Peyer's patch (tissue), 4 donors: ENCODE results near the gene PALB2. TPM values are rescaled to one million over a fixed set of nuclear protein-coding genes. Genes with fewer than 3 reads are reported as not detected.

Experiments used
- DNase-seq, 3 donors: peaks; one replicate each; pipeline ENCODE4 v3.0.0-alpha.2; 2017 to 2019
- H3K27ac ChIP-seq, 4 donors: fragments of 200-600 bp; sonication (generic); one replicate each; pipeline ENCODE4 v1.5.1; 2016 to 2019
- H3K27me3 ChIP-seq, 2 donors: fragments of 200-600 bp; sonication (generic); one replicate each; pipeline ENCODE4 v1.5.1; 2019
- H3K36me3 ChIP-seq, 3 donors: fragments of 200-600 bp; sonication (generic); one replicate each; pipeline ENCODE4 v1.5.1; 2016 to 2019
- H3K4me1 ChIP-seq, 4 donors: fragments of 200-600 bp; sonication (generic); one replicate each; pipeline ENCODE4 v1.5.1; 2016 to 2019
- H3K4me3 ChIP-seq, 4 donors: fragments of 200-600 bp; sonication (generic); 1 replicate in 3 of 4; 2 replicates in 1 of 4; pipeline ENCODE4 v1.5.1; 2016 to 2019; ENCODE audit warnings: mild to moderate bottlenecking in 1 of 4
- H3K9me3 ChIP-seq, 4 donors: fragments of 200-600 bp; sonication (generic); one replicate each; pipeline ENCODE4 v1.5.1; 2016 to 2019; ENCODE audit warnings: mild to moderate bottlenecking in 1 of 4
- CTCF ChIP-seq, 6 experiments: fragments of 450-650 bp in 4 of 6; fragments of 200-600 bp in 2 of 6; sonication (generic) in 1 of 6; IDR thresholded peaks; one replicate each; pipeline ENCODE4 v1.5.1; 2017 to 2019; ENCODE audit warnings: antibody characterized with exemption in 6 of 6, mild to moderate bottlenecking in 3 of 6, moderate library complexity in 1 of 6
- POLR2A ChIP-seq, 2 donors: fragments of 450-650 bp; IDR thresholded peaks; one replicate each; pipeline ENCODE4 v1.5.1; 2017; ENCODE audit warnings: antibody characterized with exemption in 2 of 2, mild to moderate bottlenecking in 2 of 2, moderate library complexity in 2 of 2
- total RNA-seq, 4 donors: library from RNA; depleted of rRNA; stranded (reverse); fragments of >200 nt; gene quantifications; one replicate each; pipeline ENCODE4 v1.1.0, GENCODE V29; 2016

PALB2 gene
- total RNA-seq, 4 donors from 2014 or later: 15.6 to 27.8 (median 19.3) TPM

- Histone ChIP-seq H3K36me3 (peaks cover 0 to 24% (median 0%) of the 10 kb centered on the region in 3 donors), H3K4me1 (peaks cover 0 to 26% (median 6%) of the 10 kb centered on the region in 4 donors), H3K4me3 (peak overlapping the region in 1 of 4 donors; percentile 80), H3K9me3 (no peaks in the 10 kb centered on the region), H3K27me3 (no peaks in the 10 kb centered on the region), H3K27ac (no peak overlapping the region)
- TF ChIP-seq CTCF (IDR thresholded peaks at IDR 0.05) (no peak), POLR2A (IDR thresholded peaks at IDR 0.05) (no peak)
- no peak for DNase-seq
Measured at GRCh38 chr16:23679986-23680336, 38.9 kb upstream of the PALB2 start.

GRCh38 chr16:23679274-23679985, 38.3 kb upstream of the PALB2 start:
- H3K36me3 ChIP-seq: peaks cover 0 to 21% (median 0%) of the 10 kb centered on the region in 3 donors
- H3K4me3 ChIP-seq: peak overlapping the region; percentile 40 to 80 (median 54)
- H3K9me3 ChIP-seq: no peaks in the 10 kb centered on the region
- peaks cover 0 to 26% (median 6%) of the 10 kb centered on the region in 4 donors for H3K4me1 ChIP-seq
- TF ChIP-seq POLR2A (IDR thresholded peaks at IDR 0.05) (no peak), CTCF (IDR thresholded peaks at IDR 0.05) (no peak)
- peak in 2 of 3 donors; percentile 51 to 64 for DNase-seq
- H3K27me3 ChIP-seq: no peaks in the 10 kb centered on the region
- H3K27ac ChIP-seq: no peak overlapping the region

- peaks cover 0 to 15% (median 0%) of the 10 kb centered on the region in 3 donors for H3K36me3 ChIP-seq
Measured at GRCh38 chr16:23678430-23679273, 37.5 kb upstream of the PALB2 start, which contains the start of gene PLK1. TSS of gene PLK1 (plus strand) at chr16:23678889. CDS start at chr16:23678933, 44 bp downstream.

GRCh38 chr16:23676924-23677480, 35.9 kb upstream of the PALB2 start:
- no peaks in the 10 kb centered on the region for H3K27me3 ChIP-seq
- peak in 1 of 3 donors; percentile 49 for DNase-seq
- peaks cover 0 to 11% (median 0%) of the 10 kb centered on the region in 3 donors for H3K36me3 ChIP-seq
- TF ChIP-seq POLR2A (IDR thresholded peaks at IDR 0.05): no peak
- no peak for TF ChIP-seq CTCF (IDR thresholded peaks at IDR 0.05)
- H3K9me3 ChIP-seq: no peaks in the 10 kb centered on the region
- H3K27ac ChIP-seq: no peak overlapping the region
- no peak overlapping the region for H3K4me3 ChIP-seq
- H3K4me1 ChIP-seq: peaks cover 0 to 26% (median 6%) of the 10 kb centered on the region in 4 donors

More at GRCh38 chr16:23678430-23679273, 37.5 kb upstream of the PALB2 start, which contains the start of gene PLK1:
- peak within 1 kb of the TSS; percentile 40 to 80 (median 54) for H3K4me3 ChIP-seq
- peak in 4 of 6 experiments; percentile 10 to 40 (median 30) for TF ChIP-seq CTCF (IDR thresholded peaks at IDR 0.05)
- no peak for TF ChIP-seq POLR2A (IDR thresholded peaks at IDR 0.05)
- H3K27me3 ChIP-seq: no peaks in the 10 kb centered on the region
- no peaks in the 10 kb centered on the region for H3K9me3 ChIP-seq
- H3K27ac ChIP-seq: no peak within 1 kb of the TSS
- DNase-seq: peak; percentile 62 to 89 (median 87)
- H3K4me1 ChIP-seq: peaks cover 0 to 26% (median 6%) of the 10 kb centered on the region in 4 donors

GRCh38 chr16:23673971-23674614, 33.0 kb upstream of the PALB2 start:
- peaks cover 0 to 19% (median 0%) of the 10 kb centered on the region in 3 donors for H3K36me3 ChIP-seq

More at GRCh38 chr16:23673971-23674614, 33.0 kb upstream of the PALB2 start:
- no peak for DNase-seq
- H3K9me3 ChIP-seq: no peaks in the 10 kb centered on the region
- no peak for TF ChIP-seq CTCF (IDR thresholded peaks at IDR 0.05)
- no peak for TF ChIP-seq POLR2A (IDR thresholded peaks at IDR 0.05)
- peaks cover 0 to 16% (median 4%) of the 10 kb centered on the region in 4 donors for H3K4me1 ChIP-seq
- H3K4me3 ChIP-seq: no peak overlapping the region
- no peak overlapping the region for H3K27ac ChIP-seq
- H3K27me3 ChIP-seq: no peaks in the 10 kb centered on the region
